Mucosa of stomach (tissue), 1 donor: ENCODE results near the gene HIGD1C.
A peak's percentile ranks its signal among the peaks of the same experiment; 100 is the strongest.

Source experiments
- H3K27me3 ChIP-seq: one replicate; pipeline ENCODE4 v1.7.0; 2013; ENCODE audit warnings: mild to moderate bottlenecking, low read length; ENCODE audit not compliant: control insufficient read depth, insufficient read depth
- H3K36me3 ChIP-seq: one replicate; pipeline ENCODE4 v1.7.0; 2013; ENCODE audit warnings: low read length; ENCODE audit not compliant: control insufficient read depth, insufficient read depth
- H3K4me1 ChIP-seq: one replicate; pipeline ENCODE4 v1.7.0; 2013; ENCODE audit warnings: mild to moderate bottlenecking, low read length; ENCODE audit not compliant: control insufficient read depth, insufficient read depth
- H3K4me3 ChIP-seq: one replicate; pipeline ENCODE4 v1.7.0; 2013; ENCODE audit warnings: low read length
- H3K9ac ChIP-seq: one replicate; pipeline ENCODE4 v1.7.0; 2013; ENCODE audit warnings: mild to moderate bottlenecking, low read length, moderate library complexity
- H3K9me3 ChIP-seq: one replicate; pipeline ENCODE4 v1.7.0; 2013; ENCODE audit warnings: mild to moderate bottlenecking, low read length, moderate library complexity; ENCODE audit not compliant: control insufficient read depth
- donor health status: Pancreatic carcinoma.

HIGD1C gene

DNA sequence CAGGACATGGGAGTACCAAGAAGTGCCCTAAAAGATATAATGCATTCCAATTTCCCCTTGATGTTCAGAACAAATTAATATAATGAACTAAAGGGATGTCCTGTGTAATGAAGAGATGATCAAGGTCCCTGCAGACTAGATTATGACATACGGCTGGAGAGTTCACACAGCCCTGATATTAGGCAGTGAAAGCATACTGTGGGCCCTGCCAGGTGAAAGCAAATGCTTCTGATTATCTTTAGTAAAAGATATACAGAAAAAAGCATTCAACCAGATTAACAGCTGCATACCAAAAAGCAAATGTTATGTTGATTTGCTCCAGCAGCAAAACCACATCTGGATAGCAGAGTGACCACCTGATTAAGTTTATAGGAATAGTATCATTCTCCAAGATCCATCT lies 12.1 kb downstream of the HIGD1C start:
- H3K4me1 ChIP-seq, result peaks cover 8% of the 10 kb centered on the region
- H3K36me3 ChIP-seq, result no peaks in the 10 kb centered on the region
- no peak overlapping the region for H3K4me3 ChIP-seq
- H3K27me3 ChIP-seq, result no peaks in the 10 kb centered on the region
- no peaks in the 10 kb centered on the region for H3K9me3 ChIP-seq
- no peak overlapping the region for H3K9ac ChIP-seq

DNA sequence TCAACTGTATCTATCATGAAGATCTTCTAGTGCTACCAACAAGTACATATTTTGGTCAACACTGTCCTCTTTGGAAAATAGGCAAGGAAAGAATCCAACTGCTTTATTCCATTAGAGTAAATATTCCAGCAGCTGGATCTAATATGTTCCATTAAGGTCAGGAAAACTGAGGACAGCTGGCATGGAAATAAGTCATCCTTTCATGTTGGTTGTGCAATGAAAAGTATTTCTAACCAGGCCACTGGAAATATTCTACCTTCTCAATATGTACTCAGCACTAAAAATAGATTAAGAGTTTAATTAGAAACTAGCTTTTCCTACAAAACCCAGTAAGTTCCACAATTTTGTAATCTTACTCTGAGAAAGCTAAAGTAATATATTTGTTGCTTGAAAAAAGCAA lies 19.6 kb downstream of the HIGD1C start:
- Histone ChIP-seq H3K9me3 (no peaks in the 10 kb centered on the region), H3K36me3 (no peaks in the 10 kb centered on the region), H3K27me3 (no peaks in the 10 kb centered on the region), H3K4me1 (no peaks in the 10 kb centered on the region), H3K4me3 (no peak overlapping the region), H3K9ac (no peak overlapping the region)

DNA sequence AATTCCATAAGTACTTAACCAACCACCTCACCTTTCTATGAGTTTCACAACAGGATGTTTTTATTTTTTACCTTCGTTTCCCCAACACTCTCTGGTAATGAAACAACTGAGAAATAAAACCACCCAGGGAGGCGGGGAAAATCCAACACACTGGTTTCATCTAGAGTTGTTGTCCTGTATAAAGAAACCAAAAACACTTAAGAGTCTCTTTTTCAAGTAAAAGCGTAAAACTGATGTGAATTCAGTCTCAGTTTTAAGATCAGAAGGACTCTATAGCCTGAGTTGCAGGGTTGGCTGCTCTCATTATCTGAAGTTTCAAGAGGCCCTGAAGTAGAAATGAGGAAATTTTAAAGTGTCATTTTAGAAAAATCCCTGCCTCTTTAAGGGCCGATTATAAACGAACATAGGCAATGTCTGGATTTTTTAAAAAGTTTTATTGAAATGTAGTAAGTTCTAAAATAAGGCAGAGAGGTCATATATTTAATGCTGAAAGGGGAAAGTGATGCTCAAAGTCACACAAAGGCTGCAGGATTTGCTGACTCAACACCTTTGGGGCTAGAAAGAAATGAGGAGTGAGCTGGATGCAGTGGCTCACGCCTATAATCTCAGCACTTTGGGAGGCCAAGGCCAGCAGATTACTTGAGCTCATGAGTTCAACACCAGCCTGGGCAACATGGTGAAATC lies 27.2 kb downstream of the HIGD1C start:
- H3K4me1 ChIP-seq, result peaks cover 10% of the 10 kb centered on the region
- H3K4me3 ChIP-seq, result no peak overlapping the region
- no peaks in the 10 kb centered on the region for H3K9me3 ChIP-seq
- no peak overlapping the region for H3K9ac ChIP-seq
- no peaks in the 10 kb centered on the region for H3K36me3 ChIP-seq
- H3K27me3 ChIP-seq, result no peaks in the 10 kb centered on the region

DNA sequence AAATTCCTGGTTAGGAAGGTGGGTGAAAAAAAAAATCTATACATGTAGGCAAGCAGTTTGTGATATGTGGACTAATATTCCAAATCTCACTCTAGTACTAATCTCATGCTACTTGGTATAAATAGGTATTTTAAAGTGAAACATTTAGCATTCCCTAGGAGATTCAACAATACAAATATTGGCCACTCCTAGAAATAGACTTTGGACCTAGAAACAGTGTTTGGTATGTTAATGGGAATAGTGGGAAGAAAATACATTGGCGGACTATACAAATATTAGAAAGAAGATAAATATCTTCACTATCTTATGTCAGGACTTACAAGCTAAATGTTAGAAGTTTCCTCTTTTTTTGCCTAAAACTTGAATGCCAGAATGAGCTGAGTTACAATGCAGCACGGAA lies 28.2 kb downstream of the HIGD1C start:
- no peaks in the 10 kb centered on the region for H3K9me3 ChIP-seq
- H3K9ac ChIP-seq, result no peak overlapping the region
- H3K27me3 ChIP-seq, result no peaks in the 10 kb centered on the region
- no peak overlapping the region for H3K4me3 ChIP-seq
- no peaks in the 10 kb centered on the region for H3K36me3 ChIP-seq
- H3K4me1 ChIP-seq, result peaks cover 15% of the 10 kb centered on the region

DNA sequence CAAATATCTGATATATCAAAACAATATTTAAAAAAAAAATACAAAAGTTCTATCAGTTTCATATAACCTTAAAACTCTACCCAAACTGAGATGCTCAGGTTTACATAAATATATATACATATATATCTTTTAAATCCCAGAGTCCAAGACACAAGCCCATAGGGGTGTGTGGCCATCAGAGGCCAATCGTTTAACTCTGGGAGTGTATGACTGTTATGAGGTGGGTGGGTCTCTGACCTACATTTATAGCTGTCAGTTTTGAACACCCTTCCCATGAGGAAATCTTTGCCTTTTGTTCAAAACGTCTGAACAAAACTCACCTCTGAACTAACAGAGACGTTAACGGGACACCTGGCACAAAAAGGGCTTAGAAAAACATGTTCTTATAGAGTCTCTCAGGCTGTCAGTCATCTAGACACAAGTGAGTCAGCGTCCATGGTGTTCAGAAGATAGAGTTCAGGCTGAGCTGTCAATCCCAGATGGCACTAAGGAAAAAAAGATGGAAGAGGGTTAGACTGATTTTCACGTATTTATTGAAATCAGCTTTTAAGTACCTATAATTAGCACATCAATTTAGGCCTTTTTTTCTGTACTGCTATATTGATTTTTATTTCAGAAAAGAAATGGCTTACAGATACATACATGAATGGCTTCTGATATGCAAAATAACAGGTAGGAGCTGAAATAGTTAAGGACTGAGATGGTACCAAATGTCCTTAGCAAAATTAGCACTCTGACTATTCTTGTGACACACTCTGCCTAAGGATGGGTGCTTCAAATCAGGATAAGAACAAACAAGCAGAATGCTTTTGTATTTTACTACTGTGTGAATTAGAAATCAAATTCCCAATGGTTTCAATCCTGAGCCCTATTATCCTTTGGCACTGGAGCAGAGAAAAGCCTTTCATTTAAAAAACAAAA lies 29.2 kb downstream of the HIGD1C start:
- Histone ChIP-seq H3K9me3 (no peaks in the 10 kb centered on the region), H3K4me3 (no peak overlapping the region), H3K9ac (no peak overlapping the region), H3K36me3 (no peaks in the 10 kb centered on the region), H3K27me3 (no peaks in the 10 kb centered on the region), H3K4me1 (peaks cover 15% of the 10 kb centered on the region)

DNA sequence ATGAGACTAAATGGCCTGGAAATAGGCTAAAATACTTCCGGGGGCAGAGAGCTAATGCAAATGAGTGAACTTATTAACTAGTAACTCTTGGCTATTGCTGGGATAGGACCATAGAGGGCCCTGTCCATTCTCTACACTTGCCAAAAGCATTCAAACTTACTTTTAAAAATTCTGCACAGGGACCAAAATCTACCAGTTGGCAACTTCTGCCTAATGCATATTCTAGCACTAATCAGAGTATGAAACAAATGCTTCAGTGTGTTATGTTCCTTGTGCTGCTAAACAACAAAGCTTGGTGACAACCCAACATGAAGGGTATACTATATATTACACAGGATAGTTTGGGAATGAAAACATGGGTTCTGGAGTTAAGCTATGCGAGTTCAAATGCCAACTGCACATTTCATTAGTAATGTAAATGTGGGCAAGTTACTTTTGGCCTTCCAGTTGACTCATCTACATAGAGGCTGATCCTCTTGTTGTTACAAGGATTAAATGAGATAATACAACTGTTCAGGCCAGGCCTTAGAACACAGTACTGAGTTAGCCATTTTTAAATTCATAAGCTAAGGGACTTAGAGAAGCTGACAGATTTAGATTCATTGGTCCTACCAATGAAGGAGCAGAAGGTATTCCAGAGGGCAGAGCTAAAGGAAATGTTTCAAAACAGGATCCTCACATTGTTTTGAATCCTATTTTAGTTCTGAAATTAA lies 32.4 kb downstream of the HIGD1C start:
- H3K4me3 ChIP-seq, result no peak overlapping the region
- peaks cover 15% of the 10 kb centered on the region for H3K4me1 ChIP-seq
- H3K27me3 ChIP-seq, result no peaks in the 10 kb centered on the region
- no peaks in the 10 kb centered on the region for H3K9me3 ChIP-seq
- H3K36me3 ChIP-seq, result no peaks in the 10 kb centered on the region
- no peak overlapping the region for H3K9ac ChIP-seq

DNA sequence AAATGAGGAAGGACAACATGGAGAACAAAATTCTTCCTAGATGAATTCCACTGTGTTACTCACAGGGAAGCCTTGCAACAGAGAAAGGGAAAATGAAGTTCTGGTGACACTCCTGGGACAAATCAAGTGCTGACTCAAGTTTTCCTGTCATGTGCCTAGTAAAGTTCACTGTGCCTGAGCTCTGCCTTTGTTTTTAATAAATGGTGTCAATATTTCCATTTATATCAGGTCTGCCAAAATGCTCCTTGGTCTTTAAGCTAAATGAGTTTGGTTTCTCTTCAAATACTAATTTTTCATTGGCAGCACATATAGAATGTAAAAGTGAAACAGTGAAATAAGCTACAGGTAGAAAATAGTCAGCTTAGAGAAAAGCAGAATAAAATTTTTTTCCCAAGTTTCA lies 33.0 kb downstream of the HIGD1C start:
- no peaks in the 10 kb centered on the region for H3K36me3 ChIP-seq
- H3K4me1 ChIP-seq, result peaks cover 11% of the 10 kb centered on the region
- H3K9ac ChIP-seq, result peak overlapping the region; percentile 12
- no peaks in the 10 kb centered on the region for H3K9me3 ChIP-seq
- no peaks in the 10 kb centered on the region for H3K27me3 ChIP-seq
- H3K4me3 ChIP-seq, result no peak overlapping the region

DNA sequence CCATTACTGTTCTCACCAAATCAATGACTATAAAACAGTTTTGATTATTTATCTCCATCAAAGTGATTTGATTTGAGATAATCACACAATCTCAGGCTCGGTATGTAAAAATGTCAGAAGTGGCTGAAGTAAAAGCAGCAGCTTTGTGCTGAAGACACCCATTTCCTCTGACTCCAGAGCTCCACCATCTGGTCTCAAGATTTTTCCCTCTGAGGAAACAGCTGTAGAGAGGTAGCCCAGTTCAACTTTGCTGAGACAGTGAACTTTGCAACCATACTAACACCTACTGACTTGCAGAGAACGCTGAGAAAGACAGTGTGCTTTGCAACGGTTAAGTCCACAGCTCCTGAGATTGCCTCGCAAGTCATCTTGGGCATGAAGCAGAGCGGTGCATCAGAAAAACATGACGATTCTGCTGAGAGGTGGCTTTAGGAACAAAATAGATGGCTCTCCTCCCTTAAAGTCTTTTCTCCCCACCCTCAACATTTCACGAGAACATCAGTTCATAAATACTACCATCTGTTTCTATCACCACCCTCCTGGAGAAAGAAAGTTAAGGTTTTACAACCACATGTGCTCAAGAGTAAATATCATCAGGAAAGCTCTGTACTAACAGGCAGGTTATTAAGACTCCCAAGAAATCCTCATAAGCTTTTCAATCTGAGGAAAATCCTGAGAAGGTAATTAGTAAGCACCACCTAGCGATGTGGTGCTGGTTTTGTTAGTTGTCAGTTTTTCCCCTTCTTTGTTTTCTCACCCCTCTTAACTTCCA lies 34.8 kb downstream of the HIGD1C start:
- no peak overlapping the region for H3K4me3 ChIP-seq
- H3K36me3 ChIP-seq, result peaks cover 9% of the 10 kb centered on the region
- H3K9ac ChIP-seq, result no peak overlapping the region
- H3K4me1 ChIP-seq, result peaks cover 6% of the 10 kb centered on the region
- no peaks in the 10 kb centered on the region for H3K9me3 ChIP-seq
- no peaks in the 10 kb centered on the region for H3K27me3 ChIP-seq

DNA sequence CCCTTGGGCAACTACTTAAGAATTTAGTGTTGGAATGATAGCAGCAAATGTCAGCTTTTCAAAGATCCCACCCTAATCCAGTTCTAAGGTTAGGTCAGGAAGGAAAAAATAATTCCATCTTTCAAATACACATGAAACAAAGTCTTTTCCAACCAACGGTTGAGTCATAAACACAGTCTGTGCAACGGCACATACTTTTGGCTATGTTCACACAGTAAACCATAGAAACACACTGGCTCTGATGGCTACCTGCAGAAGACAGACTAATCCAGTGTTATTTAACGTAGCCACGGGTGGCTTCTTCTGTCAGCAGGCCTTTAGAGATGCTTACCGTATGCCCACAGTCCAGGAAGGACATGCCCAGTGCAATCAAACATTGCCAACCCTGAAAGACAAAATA lies 35.7 kb downstream of the HIGD1C start:
- H3K4me3 ChIP-seq, result no peak overlapping the region
- H3K27me3 ChIP-seq, result no peaks in the 10 kb centered on the region
- H3K9me3 ChIP-seq, result no peaks in the 10 kb centered on the region
- H3K4me1 ChIP-seq, result peaks cover 6% of the 10 kb centered on the region
- peaks cover 9% of the 10 kb centered on the region for H3K36me3 ChIP-seq
- H3K9ac ChIP-seq, result no peak overlapping the region

DNA sequence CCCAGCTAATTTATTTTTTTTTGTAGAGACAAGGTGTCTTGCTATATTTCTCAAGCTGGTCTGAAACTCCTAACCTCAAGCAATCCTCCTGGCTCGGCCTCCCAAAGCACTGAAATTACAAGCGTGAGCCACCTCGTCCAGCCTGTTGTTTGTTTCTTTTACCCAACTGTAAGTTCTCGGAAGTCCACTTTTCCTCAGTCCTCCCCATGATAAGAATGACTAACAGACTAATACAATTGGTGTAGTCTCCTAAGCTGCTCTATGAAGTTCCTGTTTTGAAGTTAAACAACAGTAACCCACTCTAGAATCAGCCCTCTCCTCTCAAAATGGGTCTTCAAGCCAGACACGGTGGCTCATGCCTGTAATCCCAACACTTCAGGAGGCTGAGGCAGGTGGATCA lies 36.5 kb downstream of the HIGD1C start:
- no peak overlapping the region for H3K9ac ChIP-seq
- peaks cover 6% of the 10 kb centered on the region for H3K4me1 ChIP-seq
- H3K27me3 ChIP-seq, result no peaks in the 10 kb centered on the region
- no peaks in the 10 kb centered on the region for H3K9me3 ChIP-seq
- H3K4me3 ChIP-seq, result no peak overlapping the region
- peaks cover 9% of the 10 kb centered on the region for H3K36me3 ChIP-seq

DNA sequence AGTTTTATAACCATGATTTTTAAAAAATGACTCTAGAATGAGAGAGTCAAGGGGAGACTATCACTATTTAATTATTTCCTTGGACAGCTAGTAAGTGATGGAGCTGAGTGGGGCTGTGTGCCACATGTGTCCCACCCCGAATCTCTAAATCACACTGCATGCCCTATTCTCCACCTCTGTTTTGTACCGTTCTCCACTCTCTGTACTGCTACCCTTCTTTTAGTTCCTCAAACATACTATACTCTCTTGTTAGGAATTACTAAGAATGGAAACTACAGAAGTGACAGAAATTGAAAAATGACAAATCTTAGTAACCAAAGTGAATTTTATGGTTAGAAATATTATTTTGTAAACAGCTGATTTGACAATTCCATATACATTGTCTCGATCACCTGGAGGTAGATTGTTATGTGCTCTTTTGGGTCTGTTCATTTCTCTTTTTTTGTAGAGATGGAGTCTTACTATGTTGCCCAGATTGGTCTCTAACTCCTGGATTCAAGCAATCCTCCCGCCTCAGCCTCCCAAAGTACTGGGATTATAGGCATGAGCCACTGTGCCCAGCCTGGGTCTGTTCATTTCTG lies 37.9 kb downstream of the HIGD1C start:
- H3K36me3 ChIP-seq, result peaks cover 9% of the 10 kb centered on the region

More for the DNA sequence above, 37.9 kb downstream of the HIGD1C start:
- Histone ChIP-seq H3K9me3 (no peaks in the 10 kb centered on the region), H3K9ac (no peak overlapping the region), H3K27me3 (no peaks in the 10 kb centered on the region), H3K4me3 (no peak overlapping the region), H3K4me1 (no peaks in the 10 kb centered on the region)
